ENCODE results near the gene SLA2.

The SLA2 gene

GRCh38 chr20:36632487-36633284, 13.3 kb downstream of the SLA2 start:
- no peak for TF ChIP-seq CTCF (conservative IDR thresholded peaks at IDR 0.05)
- no peak for TF ChIP-seq ZFX (IDR thresholded peaks at IDR 0.05)
- no peak overlapping the region for H3K27ac ChIP-seq

- TF ChIP-seq ZFX (IDR thresholded peaks at IDR 0.05): no peak
- TF ChIP-seq CTCF (conservative IDR thresholded peaks at IDR 0.05): no peak
- no peak overlapping the region for H3K27ac ChIP-seq
These were observed 13.9 kb downstream of the SLA2 start for GRCh38 chr20:36632147-36632486.

- no peak for TF ChIP-seq ZFX (IDR thresholded peaks at IDR 0.05)
- H3K27ac ChIP-seq: no peak overlapping the region
These were observed 14.3 kb downstream of the SLA2 start for GRCh38 chr20:36631646-36632045.

GRCh38 chr20:36629719-36630681, 16.0 kb downstream of the SLA2 start:
- TF ChIP-seq CTCF (conservative IDR thresholded peaks at IDR 0.05): no peak
- TF ChIP-seq ZFX (IDR thresholded peaks at IDR 0.05): no peak
- no peak overlapping the region for H3K27ac ChIP-seq

- no peak for TF ChIP-seq ZFX (IDR thresholded peaks at IDR 0.05)
- no peak for TF ChIP-seq CTCF (conservative IDR thresholded peaks at IDR 0.05)
- H3K27ac ChIP-seq: no peak overlapping the region
These were observed 17.9 kb downstream of the SLA2 start for GRCh38 chr20:36628076-36628475.

DNA sequence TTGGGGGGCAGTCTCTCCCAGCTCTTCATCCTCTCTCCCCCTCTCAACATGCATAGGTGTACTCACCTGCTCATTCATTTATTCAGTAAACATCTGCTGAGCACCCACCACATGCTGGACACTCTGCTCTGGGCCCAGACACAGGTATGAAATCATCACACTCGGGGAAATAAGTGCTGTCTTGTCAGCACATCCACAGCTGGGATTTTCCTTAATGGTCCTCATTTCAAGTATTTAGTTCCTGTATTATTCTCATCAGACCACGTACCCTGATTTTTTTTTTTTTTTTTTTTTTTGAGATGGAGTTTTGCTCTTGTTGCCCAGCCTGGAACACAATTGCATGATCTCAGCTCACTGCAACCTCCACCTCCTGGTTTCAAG, 21.1 kb downstream of the SLA2 start:
- TF ChIP-seq CTCF (conservative IDR thresholded peaks at IDR 0.05) (no peak), ZFX (IDR thresholded peaks at IDR 0.05) (no peak)
- H3K27ac ChIP-seq: peak overlapping the region; percentile 68

DNA sequence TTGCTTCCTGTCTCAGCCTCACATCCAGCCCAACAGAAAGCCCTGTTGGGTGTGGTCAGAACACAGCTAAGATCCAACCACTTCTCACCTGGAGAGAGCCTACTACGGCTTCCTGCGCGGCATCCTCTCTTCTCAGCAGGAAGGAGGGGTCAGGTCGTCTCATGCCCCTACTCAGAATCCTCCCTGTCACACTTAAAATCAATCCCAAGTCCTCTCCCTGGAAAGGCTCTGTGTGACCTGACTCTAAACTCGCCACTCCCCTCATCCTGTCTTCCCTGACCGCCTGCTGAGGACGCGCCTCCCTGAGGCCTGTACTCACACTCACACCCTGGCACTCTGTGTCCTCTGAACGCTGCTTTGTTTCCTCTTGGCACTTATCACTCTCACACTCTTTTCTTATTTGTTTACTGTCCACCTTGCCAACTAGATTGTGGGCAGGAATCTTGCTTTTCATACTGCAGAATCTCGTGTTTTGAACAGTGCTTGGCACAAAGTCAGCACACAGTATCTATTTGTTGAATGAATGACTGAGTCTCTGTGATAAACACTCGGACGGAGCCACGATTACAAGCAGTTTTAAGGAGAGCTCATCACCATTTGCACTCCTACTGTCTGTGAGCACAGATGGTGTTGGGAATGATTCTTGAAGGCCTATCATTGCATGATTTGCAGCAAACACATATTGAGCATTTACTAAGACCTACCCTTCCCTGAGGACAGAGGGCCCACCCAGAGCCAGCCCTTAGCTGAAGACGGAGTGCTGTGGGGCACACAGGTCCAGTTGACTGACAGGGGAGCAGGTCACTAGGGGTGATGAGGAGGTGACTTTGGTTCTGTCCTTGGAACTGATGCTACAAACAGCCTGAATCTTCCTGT, 21.7 kb downstream of the SLA2 start:
- peak overlapping the region; percentile 68 for H3K27ac ChIP-seq
- no peak; the same call in 1 of the 2 replicates for TF ChIP-seq CTCF (conservative IDR thresholded peaks at IDR 0.05)
- no peak for TF ChIP-seq ZFX (IDR thresholded peaks at IDR 0.05)
